Measurements from ENCODE around the gene RBM4B.
"Not testable (repeated sequence)": the region's sequence is repeated elsewhere in the genome, so short reads cannot be mapped to it uniquely, and the experiment has no call there.

RBM4B gene

GRCh38 chr11:66677599-66678375 is at the start of gene RBM4B:
RBM4B (minus strand) TSS chr11:66677887; CDS start chr11:66677079, 808 bp downstream.
- DNase-seq (ENCODE audit: low read depth) = peak; percentile 71

DNA sequence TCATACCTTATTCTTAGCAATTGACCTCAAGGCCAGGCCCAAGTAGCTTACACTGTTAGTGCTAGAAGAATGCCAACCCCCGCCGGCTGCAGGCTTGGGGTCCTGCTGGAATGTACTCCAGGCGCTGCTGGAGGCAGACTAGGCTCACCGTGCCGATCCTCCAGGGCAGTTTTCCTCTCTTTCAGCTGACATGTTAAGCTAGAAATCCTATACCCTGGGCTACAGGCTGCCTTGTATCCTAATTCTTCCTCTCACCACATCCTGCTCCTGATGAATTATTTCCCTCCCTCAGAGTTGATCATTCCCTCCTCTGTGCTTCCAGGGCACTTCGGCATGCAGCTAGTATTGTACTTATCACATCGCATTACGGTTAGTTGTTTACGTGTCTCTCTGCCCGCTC is 48.0 kb upstream of the RBM4B start:
- no peak for DNase-seq (ENCODE audit: low read depth)

- DNase-seq (ENCODE audit: low read depth) = no peak
Observed at GRCh38 chr11:66725114-66725513, 47.4 kb upstream of the RBM4B start.

DNA sequence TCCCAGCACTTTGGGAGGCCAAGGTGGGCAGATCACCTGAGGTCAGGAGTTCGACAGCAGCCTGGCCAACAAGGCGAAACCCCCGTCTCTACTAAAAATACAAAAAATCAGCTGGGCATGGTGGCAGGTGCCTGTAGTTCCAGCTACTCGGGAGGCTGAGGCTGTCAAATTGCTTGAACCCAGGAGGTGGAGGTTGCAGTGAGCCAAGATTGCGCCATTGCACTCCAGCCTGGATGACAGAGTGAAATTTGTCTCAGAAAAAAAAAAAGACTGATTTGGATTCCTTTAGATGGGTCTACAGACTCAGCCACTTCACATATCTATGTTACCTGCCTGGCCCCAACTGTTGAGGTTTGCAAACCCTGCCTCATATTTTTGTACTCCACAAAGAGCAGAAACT is 46.5 kb upstream of the RBM4B start:
- DNase-seq (ENCODE audit: low read depth) = not testable (repeated sequence)

DNA sequence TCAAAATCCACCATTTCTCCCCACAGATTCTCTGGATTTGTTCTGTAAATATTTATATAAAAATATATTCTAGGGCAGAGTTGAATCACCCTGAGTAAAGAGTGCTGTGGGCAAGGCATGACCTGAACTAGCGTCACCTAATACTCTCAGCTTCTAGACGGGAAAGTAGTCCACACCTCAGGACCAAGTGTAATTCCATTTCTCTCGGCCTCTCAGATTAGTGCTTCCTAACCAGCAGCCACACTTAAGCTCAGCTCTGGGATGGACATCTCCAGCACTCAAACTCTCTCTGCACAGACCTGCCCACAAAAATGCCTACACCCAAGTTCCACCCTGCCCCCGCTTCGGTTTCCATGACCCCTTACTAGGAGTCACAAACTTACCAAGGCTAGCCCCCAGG is 46.0 kb upstream of the RBM4B start:
- no peak for DNase-seq (ENCODE audit: low read depth)

GRCh38 chr11:66722745-66723651 is 45.3 kb upstream of the RBM4B start:
- DNase-seq (ENCODE audit: low read depth) = no peak

DNA sequence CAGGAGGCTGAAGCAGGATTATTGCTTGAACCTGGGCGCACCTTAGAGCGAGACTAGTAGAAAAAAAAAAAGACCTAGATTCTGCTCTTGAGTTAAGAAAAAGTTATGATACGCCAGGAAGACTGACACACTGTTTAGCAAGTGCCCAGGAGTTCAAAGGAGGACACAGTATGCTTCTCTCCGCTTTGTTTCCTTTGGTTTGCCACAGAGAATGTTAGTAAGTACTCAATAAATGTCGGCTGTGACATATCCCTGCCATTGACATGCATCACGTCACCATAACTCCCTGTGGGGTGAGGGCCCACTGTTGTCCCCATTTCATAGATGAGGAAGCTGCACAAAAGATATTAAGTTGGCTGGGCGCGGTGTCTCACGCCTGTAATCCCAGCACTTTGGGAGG is 44.3 kb upstream of the RBM4B start:
- no peak for DNase-seq (ENCODE audit: low read depth)

DNA sequence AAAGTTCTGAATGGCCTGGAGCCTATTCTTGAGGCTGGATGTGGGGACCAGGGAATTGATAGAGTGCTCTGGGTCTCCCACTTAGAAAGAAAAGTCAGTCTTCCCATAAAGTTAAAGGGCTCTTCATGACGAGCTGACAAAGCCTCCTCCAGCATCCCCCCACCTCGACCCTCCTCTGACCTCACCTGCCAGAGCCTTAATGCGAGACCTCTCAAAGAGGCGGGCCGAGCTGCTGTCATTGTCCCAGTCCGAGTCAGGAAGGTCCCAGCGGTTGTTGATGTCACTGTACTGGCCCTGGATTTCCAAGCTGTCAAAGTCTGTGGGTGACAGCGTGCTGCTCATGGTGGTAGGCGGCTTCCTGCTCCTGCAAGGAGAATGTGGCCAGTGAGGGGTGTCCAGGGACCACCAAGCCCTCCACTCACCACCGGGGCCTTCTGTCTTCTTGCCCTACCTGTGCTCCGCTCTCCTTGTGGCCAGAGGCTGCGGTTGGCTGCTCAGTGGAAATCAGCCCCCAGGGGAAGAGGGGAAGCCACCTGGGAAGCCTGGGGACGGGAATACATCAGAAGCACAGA is 43.3 kb upstream of the RBM4B start:
- no peak for DNase-seq (ENCODE audit: low read depth)

DNA sequence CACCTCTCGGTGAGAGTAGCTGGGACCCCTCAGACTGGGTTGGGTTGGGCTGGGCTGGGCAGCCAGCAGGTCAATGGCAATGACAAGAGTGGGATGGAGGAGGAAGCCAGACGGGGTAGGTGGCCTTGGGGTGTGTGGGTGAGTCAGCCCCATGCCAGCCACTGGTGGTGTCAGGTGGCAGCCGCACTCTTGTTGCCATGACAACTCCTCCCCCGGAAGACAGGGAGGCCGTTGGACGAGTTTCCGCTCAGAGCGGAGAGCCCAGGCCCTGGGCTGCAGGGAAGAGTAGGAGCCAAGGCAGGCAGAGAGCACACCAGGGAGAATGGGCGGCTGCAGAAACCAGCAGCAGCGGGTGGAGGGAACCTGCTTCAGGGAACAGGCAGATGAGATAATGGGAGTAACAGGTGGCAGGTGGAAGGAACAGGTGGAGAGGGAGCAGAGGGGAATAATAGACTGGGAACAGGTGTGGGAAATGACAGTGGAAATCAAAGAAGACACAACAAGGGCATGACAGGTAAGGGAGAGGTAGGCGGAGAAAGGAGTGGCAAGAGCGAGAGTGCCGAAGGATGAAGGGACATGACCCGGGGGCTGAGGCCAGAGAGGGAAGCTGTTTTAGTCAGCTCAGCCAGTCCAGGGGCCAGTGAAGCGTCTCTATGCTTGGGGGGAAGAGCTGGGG is 42.7 kb upstream of the RBM4B start:
- no peak for DNase-seq (ENCODE audit: low read depth)

GRCh38 chr11:66719111-66719872 is 41.6 kb upstream of the RBM4B start:
- DNase-seq (ENCODE audit: low read depth) = no peak

- no peak for DNase-seq (ENCODE audit: low read depth)
Observed at GRCh38 chr11:66718320-66718971, 40.8 kb upstream of the RBM4B start.

GRCh38 chr11:66717925-66718319 is 40.2 kb upstream of the RBM4B start:
- no peak for DNase-seq (ENCODE audit: low read depth)

- DNase-seq (ENCODE audit: low read depth) = no peak
Observed at GRCh38 chr11:66716996-66717395, 39.3 kb upstream of the RBM4B start.

DNA sequence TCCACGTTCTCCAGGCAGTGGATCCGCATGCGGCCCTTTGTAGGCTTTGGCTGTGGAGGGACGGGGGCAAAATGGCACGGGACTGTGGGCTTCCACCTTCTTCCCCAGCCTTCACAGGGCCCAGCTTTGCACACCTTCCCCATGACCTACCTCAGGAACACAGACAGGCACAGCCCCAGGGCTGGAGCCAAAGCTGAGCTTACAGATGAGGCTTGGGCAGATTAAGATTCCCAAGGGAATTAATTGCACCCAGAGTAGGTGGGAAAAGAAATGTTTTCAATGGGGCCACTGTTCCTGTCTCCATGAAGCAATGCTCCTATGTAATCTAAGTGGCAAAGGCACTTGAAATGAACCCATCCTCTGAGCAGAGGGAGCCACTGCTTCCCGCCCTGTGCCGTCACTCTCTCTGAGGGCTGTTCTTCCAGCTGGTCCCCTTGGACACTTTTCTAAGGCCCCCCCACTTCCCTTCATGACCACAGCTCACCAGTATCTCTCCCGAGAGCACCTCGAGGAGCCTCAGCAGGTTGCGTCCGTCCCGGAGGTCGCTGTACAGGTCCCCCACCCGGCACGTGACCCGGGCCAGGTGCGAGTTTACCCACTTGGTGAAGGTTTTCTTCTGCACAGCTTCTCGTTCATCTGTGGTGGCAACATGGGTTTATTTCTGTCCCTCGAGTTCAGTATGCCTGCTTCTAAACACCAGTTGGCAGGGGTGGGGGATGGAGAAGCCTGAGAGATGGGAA is 37.8 kb upstream of the RBM4B start:
- no peak for DNase-seq (ENCODE audit: low read depth)

- no peak for DNase-seq (ENCODE audit: low read depth)
Observed at GRCh38 chr11:66713746-66714480, 36.2 kb upstream of the RBM4B start.

- DNase-seq (ENCODE audit: low read depth) = no peak
Observed at GRCh38 chr11:66710384-66710930, 32.8 kb upstream of the RBM4B start.

DNA sequence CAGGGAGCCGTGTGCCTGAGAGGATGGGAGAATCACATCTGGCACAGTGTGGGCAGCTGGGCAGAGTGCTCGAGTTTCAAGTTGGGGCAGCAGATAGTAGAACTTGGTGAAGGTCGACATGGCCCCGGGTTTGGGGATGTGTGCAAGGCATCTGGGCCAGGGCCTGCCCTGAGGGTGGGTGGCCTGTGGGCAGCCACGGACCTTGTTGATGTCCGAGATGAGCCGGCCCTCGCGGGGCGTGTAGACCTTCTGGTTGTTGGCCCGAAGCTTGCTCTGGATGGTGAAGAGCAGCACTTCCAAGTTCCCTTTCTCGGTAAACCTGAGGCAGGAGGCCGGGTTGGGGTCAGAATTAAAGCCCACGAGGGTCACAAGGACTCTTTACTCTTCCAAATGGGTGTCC is 31.0 kb upstream of the RBM4B start:
- DNase-seq (ENCODE audit: low read depth) = no peak

- DNase-seq (ENCODE audit: low read depth) = no peak
Observed at GRCh38 chr11:66708094-66708493, 30.4 kb upstream of the RBM4B start.

GRCh38 chr11:66707486-66707885 is 29.8 kb upstream of the RBM4B start:
- DNase-seq (ENCODE audit: low read depth) = no peak
